Activated naive CD8-positive, alpha-beta T cell treated with anti-CD3 and anti-CD28 coated beads, Interleukin-2, amount 10 ng/mL, durations not matched to agents 7 days and 5 days (primary cell): ENCODE results near the gene B4GALT1. TPM values are rescaled to one million over a fixed set of nuclear protein-coding genes. Genes with fewer than 3 reads are reported as not detected.

Experiments used
- ATAC-seq: fragments of 150-1000 bp; cut with Tn5 transposase; one replicate; pipeline ENCODE4 v1.10.0; 2021; ENCODE audit warnings: low read depth, moderate library complexity
- POLR2A ChIA-PET: fragments of 350-600 bp; sonication (Branson Sonifier 250); formaldehyde crosslinking; loops from one replicate; lab custom pipeline; 2021; ENCODE audit warnings: antibody characterized with exemption; lab: Charles Lee
- DNase-seq: peaks from one replicate; pipeline ENCODE4 v3.0.0; 2021
- H3K27ac Mint-ChIP-seq: one replicate; pipeline ENCODE4 v1.8.0; 2022; ENCODE audit warnings: mild to moderate bottlenecking, mixed read lengths
- H3K27me3 Mint-ChIP-seq: one replicate; pipeline ENCODE4 v1.8.0; 2022; ENCODE audit warnings: mild to moderate bottlenecking, moderate library complexity, mixed read lengths
- H3K36me3 Mint-ChIP-seq: one replicate; pipeline ENCODE4 v1.8.0; 2021; ENCODE audit warnings: mild to moderate bottlenecking, mixed read lengths
- H3K4me1 Mint-ChIP-seq: one replicate; pipeline ENCODE4 v1.8.0; 2021; ENCODE audit warnings: mixed read lengths
- H3K4me3 Mint-ChIP-seq: one replicate; pipeline ENCODE4 v1.8.0; 2022; ENCODE audit warnings: mild to moderate bottlenecking, moderate library complexity, mixed read lengths
- H3K9me3 Mint-ChIP-seq: one replicate; pipeline ENCODE4 v1.8.0; 2021; ENCODE audit warnings: mixed read lengths
- total RNA-seq, 2 experiments: library from RNA; stranded (reverse); gene quantifications; one replicate each; pipeline ENCODE4 v1.2.3, GENCODE V29; 2021

B4GALT1 gene
- 10 to 100 TPM; 34.6 to 35.7 TPM for total RNA-seq

- Mint-ChIP-seq H3K27me3 (no peaks in the 10 kb centered on the region), H3K9me3 (no peaks in the 10 kb centered on the region), H3K27ac (peak within 1 kb of the TSS; percentile 100), H3K36me3 (peaks cover 4% of the 10 kb centered on the region), H3K4me3 (peak within 1 kb of the TSS; percentile 98), H3K4me1 (peaks cover 44% of the 10 kb centered on the region)
- ATAC-seq, result peak; percentile 86
- POLR2A ChIA-PET, result interaction anchor here (0.6 to 2.8 kb wide), 18 partner anchors 9 to 307 kb away, joined by 3 to 22 read pairs (median 4); partner anchors contain the start of genes BAG1, CHMP5, DNAJA1 and NFX1
- peak; percentile 97 for DNase-seq
These were observed at the start of gene B4GALT1 for GRCh38 chr9:33167084-33167971. TSS of gene B4GALT1 (minus strand) at chr9:33167336. CDS start at chr9:33167169, 167 bp downstream.

- H3K27me3 Mint-ChIP-seq, result peaks cover 9% of the 10 kb centered on the region
- no peaks in the 10 kb centered on the region for H3K36me3 Mint-ChIP-seq
- H3K4me1 Mint-ChIP-seq, result no peaks in the 10 kb centered on the region
- POLR2A ChIA-PET, result no interaction called here
- ATAC-seq, result no peak
- no peak overlapping the region for H3K27ac Mint-ChIP-seq
- no peak overlapping the region for H3K4me3 Mint-ChIP-seq
- DNase-seq, result no peak
- peaks cover 1% of the 10 kb centered on the region for H3K9me3 Mint-ChIP-seq
These were observed 44.7 kb upstream of the B4GALT1 start for GRCh38 chr9:33211695-33212393.

- no peak overlapping the region for H3K4me3 Mint-ChIP-seq
- DNase-seq (no peak), ATAC-seq (no peak)
- POLR2A ChIA-PET, result no interaction called here
- H3K4me1 Mint-ChIP-seq, result no peaks in the 10 kb centered on the region
- H3K9me3 Mint-ChIP-seq, result peaks cover 1% of the 10 kb centered on the region
- H3K27ac Mint-ChIP-seq, result no peak overlapping the region
- peaks cover 7% of the 10 kb centered on the region for H3K27me3 Mint-ChIP-seq
- H3K36me3 Mint-ChIP-seq, result no peaks in the 10 kb centered on the region
These were observed 43.0 kb upstream of the B4GALT1 start for GRCh38 chr9:33210006-33210715.

GRCh38 chr9:33209394-33209793 lies 42.3 kb upstream of the B4GALT1 start:
- Mint-ChIP-seq H3K9me3 (peaks cover 1% of the 10 kb centered on the region), H3K36me3 (no peaks in the 10 kb centered on the region), H3K4me3 (no peak overlapping the region), H3K27me3 (peaks cover 5% of the 10 kb centered on the region), H3K4me1 (no peaks in the 10 kb centered on the region), H3K27ac (no peak overlapping the region)
- ATAC-seq (no peak), DNase-seq (no peak)
- POLR2A ChIA-PET, result no interaction called here

GRCh38 chr9:33202552-33203201 lies 35.5 kb upstream of the B4GALT1 start:
- Mint-ChIP-seq H3K27me3 (peaks cover 6% of the 10 kb centered on the region), H3K9me3 (no peaks in the 10 kb centered on the region), H3K4me3 (peak overlapping the region; percentile 76), H3K27ac (peak overlapping the region; percentile 83), H3K36me3 (no peaks in the 10 kb centered on the region), H3K4me1 (peaks cover 25% of the 10 kb centered on the region)
- peak; percentile 99 for ATAC-seq
- POLR2A ChIA-PET, result interaction anchor here (2.0 kb wide), 1 partner anchor 35 kb away, joined by 8 read pairs; the partner anchor contains the start of gene B4GALT1
- DNase-seq, result peak; percentile 53

- ATAC-seq (peak; percentile 8), DNase-seq (no peak)
- Mint-ChIP-seq H3K4me1 (peaks cover 25% of the 10 kb centered on the region), H3K27ac (peak overlapping the region; percentile 83), H3K36me3 (no peaks in the 10 kb centered on the region), H3K9me3 (no peaks in the 10 kb centered on the region), H3K27me3 (peaks cover 5% of the 10 kb centered on the region), H3K4me3 (peak overlapping the region; percentile 76)
- POLR2A ChIA-PET, result interaction anchor here (1.4 to 2.0 kb wide), 2 partner anchors 34 to 120 kb away, joined by 3 to 8 read pairs; partner anchors contain the start of gene B4GALT1
These were observed 34.9 kb upstream of the B4GALT1 start for GRCh38 chr9:33202018-33202417.

GRCh38 chr9:33198165-33198564 lies 31.0 kb upstream of the B4GALT1 start:
- POLR2A ChIA-PET, result no interaction called here
- Mint-ChIP-seq H3K27ac (no peak overlapping the region), H3K27me3 (peaks cover 9% of the 10 kb centered on the region), H3K9me3 (no peaks in the 10 kb centered on the region), H3K36me3 (no peaks in the 10 kb centered on the region), H3K4me1 (peaks cover 23% of the 10 kb centered on the region), H3K4me3 (no peak overlapping the region)
- DNase-seq (no peak), ATAC-seq (no peak)

GRCh38 chr9:33197279-33198152 lies 30.4 kb upstream of the B4GALT1 start:
- no peak overlapping the region for H3K4me3 Mint-ChIP-seq
- no peak overlapping the region for H3K27ac Mint-ChIP-seq
- no peaks in the 10 kb centered on the region for H3K36me3 Mint-ChIP-seq
- DNase-seq (no peak), ATAC-seq (no peak)
- POLR2A ChIA-PET, result no interaction called here
- peaks cover 18% of the 10 kb centered on the region for H3K4me1 Mint-ChIP-seq
- H3K27me3 Mint-ChIP-seq, result peaks cover 9% of the 10 kb centered on the region
- no peaks in the 10 kb centered on the region for H3K9me3 Mint-ChIP-seq

GRCh38 chr9:33196736-33197135 lies 29.6 kb upstream of the B4GALT1 start:
- H3K9me3 Mint-ChIP-seq, result no peaks in the 10 kb centered on the region
- no peak overlapping the region for H3K27ac Mint-ChIP-seq
- ATAC-seq, result no peak
- no peak overlapping the region for H3K4me3 Mint-ChIP-seq
- no peak for DNase-seq
- H3K36me3 Mint-ChIP-seq, result no peaks in the 10 kb centered on the region
- POLR2A ChIA-PET, result no interaction called here
- H3K27me3 Mint-ChIP-seq, result peaks cover 12% of the 10 kb centered on the region
- peaks cover 11% of the 10 kb centered on the region for H3K4me1 Mint-ChIP-seq

GRCh38 chr9:33193818-33194217 lies 26.7 kb upstream of the B4GALT1 start:
- peaks cover 10% of the 10 kb centered on the region for H3K27me3 Mint-ChIP-seq
- H3K27ac Mint-ChIP-seq, result no peak overlapping the region
- POLR2A ChIA-PET, result interaction anchor here (0.7 kb wide), 1 partner anchor 38 kb away, joined by 3 read pairs; no protein-coding TSS in a partner anchor
- ATAC-seq, result no peak
- H3K4me1 Mint-ChIP-seq, result no peaks in the 10 kb centered on the region
- DNase-seq, result no peak
- no peaks in the 10 kb centered on the region for H3K36me3 Mint-ChIP-seq
- no peaks in the 10 kb centered on the region for H3K9me3 Mint-ChIP-seq
- H3K4me3 Mint-ChIP-seq, result no peak overlapping the region

- no peaks in the 10 kb centered on the region for H3K9me3 Mint-ChIP-seq
- DNase-seq (no peak), ATAC-seq (no peak)
- no peaks in the 10 kb centered on the region for H3K36me3 Mint-ChIP-seq
- H3K4me1 Mint-ChIP-seq, result peaks cover under 1% of the 10 kb centered on the region
- no peak overlapping the region for H3K4me3 Mint-ChIP-seq
- peaks cover 10% of the 10 kb centered on the region for H3K27me3 Mint-ChIP-seq
- no peak overlapping the region for H3K27ac Mint-ChIP-seq
- POLR2A ChIA-PET, result no interaction called here
These were observed 25.5 kb upstream of the B4GALT1 start for GRCh38 chr9:33192493-33193255.
